Psoas muscle (tissue), 8 donors: ENCODE results near the gene ELF5. TPM values are rescaled to one million over a fixed set of nuclear protein-coding genes. Genes with fewer than 3 reads are reported as not detected.

Experiments used
- ATAC-seq, 4 donors: fragments of 200-7000 bp; cut with Tn5 transposase; one replicate each; pipeline ENCODE4 v1.9.1; 2020; ENCODE audit warnings: moderate library complexity in 3 of 4, mild to moderate bottlenecking in 2 of 4
- DNase-seq, 2 donors: peaks; one replicate each; pipeline ENCODE4 v3.0.0-alpha.2; 2020
- H3K27ac ChIP-seq: fragments of 200-600 bp; one replicate; pipeline ENCODE4 v1.8.0; 2022
- H3K27me3 ChIP-seq, 3 donors: fragments of 200-600 bp in 1 of 3; one replicate each; pipeline versions ENCODE4 v1.6.1 to v1.8.0; 2013 to 2022; ENCODE audit warnings: low read length in 2 of 3, mild to moderate bottlenecking in 2 of 3, moderate library complexity in 1 of 3; ENCODE audit not compliant: insufficient read depth in 3 of 3
- H3K36me3 ChIP-seq, 2 donors: fragments of 200-600 bp in 1 of 2; one replicate each; pipeline versions ENCODE4 v1.6.1 to v1.8.0; 2013 to 2022; ENCODE audit warnings: low read depth in 1 of 2, mild to moderate bottlenecking in 1 of 2, moderate library complexity in 1 of 2; ENCODE audit not compliant: insufficient read depth in 1 of 2
- H3K4me1 ChIP-seq: fragments of 200-600 bp; one replicate; pipeline ENCODE4 v1.8.0; 2022
- H3K4me3 ChIP-seq: fragments of 200-600 bp; one replicate; pipeline ENCODE4 v1.8.0; 2022; ENCODE audit warnings: mild to moderate bottlenecking
- H3K9me3 ChIP-seq: fragments of 200-600 bp; one replicate; pipeline ENCODE4 v1.8.0; 2022
- WGBS, 3 donors: extraction: QIAGEN DNeasy Blood & Tissue Kit; methylation state at CpG; one replicate each; pipeline versions ENCODE4 v1.1.6 to v1.1.7; 2013; 5-methylcytosine and 5-hydroxymethylcytosine counted together
- intact Hi-C, 2 donors: fragments of 100-400 bp; cut with DNase I; formaldehyde crosslinking; loops; one replicate each; pipeline versions ENCODE4 v1.11.0 to v1.14.2; 2022
- polyA plus RNA-seq, 3 donors: library from polyadenylated mRNA; stranded (reverse); fragments of 200-250 nt; gene quantifications; one replicate each; pipeline ENCODE4 v1.2.3, GENCODE V29; 2013
- total RNA-seq, 4 donors: library from RNA; stranded (reverse); fragmentation: NEBNext Ultra II Directional in 2 of 4; extraction: Animal tissue kit (Norgen Biotek cat#: 25700) in 2 of 4; gene quantifications; one replicate each; pipeline versions ENCODE4 v1.2.1 to v1.2.4, GENCODE V29; 2021 to 2023
- TF ChIP-seq, protein P1 (sequence below): fragments of 200-600 bp; IDR thresholded peaks from one replicate; pipeline ENCODE4 v1.8.0; 2022; ENCODE audit warnings: antibody characterized with exemption
- donor health status: healthy with polysubstance abuse.
- donor health status: DM: no; HTN: no; CAD: no; lungs with moderate emphysema.
- donor health status: Bipolar disorder and iron deficiency.
- donor health status: healthy.
- donor health status: DM: yes; HTN: yes; CAD: no.
- donor health status: DM: no; HTN: no; CAD: no.
- donor health status: DM: no; HTN: no; CAD: no.
- donor health status: DM: yes; HTN: yes; CAD: no.

Gene ELF5
- total and polyA plus RNA-seq, 7 donors = 0.01 TPM; not detected in 6

DNA sequence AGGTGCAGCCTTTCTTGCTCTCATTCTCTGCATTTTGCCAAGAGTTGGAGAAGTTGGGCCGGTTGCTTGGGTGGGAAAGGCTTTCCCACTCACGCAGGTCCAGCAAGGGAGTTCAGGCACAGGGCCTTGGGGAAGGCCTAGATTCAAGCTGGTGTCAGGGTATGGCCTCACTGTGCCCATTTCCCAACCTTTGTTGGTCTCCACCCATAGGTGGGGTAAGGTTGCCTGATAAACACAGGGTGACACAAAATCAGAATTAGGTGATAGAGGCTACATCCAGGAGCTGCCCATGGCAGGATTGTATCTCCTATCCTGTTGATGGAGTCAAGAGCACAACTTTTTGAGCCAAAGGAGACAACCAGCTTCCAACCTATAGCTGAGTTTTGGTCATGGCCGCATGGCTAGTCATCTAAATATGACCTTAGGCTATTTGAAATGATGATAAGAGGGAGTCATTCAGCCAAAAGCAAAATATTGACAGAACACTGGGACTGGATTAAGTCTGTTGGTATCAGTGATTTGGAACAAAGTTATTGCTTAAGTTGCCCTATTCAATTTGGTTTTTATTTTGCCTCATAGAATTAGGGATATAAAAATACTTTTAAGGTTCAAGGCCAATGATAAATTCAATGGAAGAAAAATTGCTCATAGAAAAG is 54.0 kb downstream of the ELF5 start:
- H3K36me3 ChIP-seq = peaks cover 23 to 100% of the 10 kb centered on the region in 2 donors
- no peak overlapping the region for H3K27ac ChIP-seq
- no peaks in the 10 kb centered on the region for H3K9me3 ChIP-seq
- no peaks in the 10 kb centered on the region for H3K27me3 ChIP-seq
- no peak overlapping the region for H3K4me3 ChIP-seq
- intact Hi-C loops = no loop called here
- TF ChIP-seq, protein P1, sequence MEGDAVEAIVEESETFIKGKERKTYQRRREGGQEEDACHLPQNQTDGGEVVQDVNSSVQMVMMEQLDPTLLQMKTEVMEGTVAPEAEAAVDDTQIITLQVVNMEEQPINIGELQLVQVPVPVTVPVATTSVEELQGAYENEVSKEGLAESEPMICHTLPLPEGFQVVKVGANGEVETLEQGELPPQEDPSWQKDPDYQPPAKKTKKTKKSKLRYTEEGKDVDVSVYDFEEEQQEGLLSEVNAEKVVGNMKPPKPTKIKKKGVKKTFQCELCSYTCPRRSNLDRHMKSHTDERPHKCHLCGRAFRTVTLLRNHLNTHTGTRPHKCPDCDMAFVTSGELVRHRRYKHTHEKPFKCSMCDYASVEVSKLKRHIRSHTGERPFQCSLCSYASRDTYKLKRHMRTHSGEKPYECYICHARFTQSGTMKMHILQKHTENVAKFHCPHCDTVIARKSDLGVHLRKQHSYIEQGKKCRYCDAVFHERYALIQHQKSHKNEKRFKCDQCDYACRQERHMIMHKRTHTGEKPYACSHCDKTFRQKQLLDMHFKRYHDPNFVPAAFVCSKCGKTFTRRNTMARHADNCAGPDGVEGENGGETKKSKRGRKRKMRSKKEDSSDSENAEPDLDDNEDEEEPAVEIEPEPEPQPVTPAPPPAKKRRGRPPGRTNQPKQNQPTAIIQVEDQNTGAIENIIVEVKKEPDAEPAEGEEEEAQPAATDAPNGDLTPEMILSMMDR = no peak
- H3K4me1 ChIP-seq = peaks cover 3% of the 10 kb centered on the region
- no peak for DNase-seq
- WGBS, 3 donors = 94 to 97% (median 96%) methylated on average over 3 of the region's 3 CpGs
- no peak for ATAC-seq

DNA sequence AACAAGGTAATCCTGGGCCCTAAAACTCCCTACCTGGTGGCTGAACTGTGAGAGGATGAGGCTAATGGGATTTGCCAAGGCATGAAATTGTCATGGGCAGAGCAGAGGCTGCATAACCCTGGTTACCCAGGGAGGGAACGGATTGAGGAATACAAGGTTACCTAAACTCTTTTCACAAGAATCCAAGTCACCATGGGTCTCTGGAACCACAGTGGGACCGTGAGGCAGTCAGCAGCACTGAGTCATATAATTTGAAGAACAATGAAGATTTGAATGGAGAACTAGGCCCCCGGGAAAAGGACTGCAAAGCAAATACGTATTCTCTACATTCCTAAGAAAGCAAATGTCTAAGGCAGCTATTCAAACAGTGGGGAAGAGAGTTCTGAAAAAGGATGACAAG is 55.1 kb downstream of the ELF5 start:
- WGBS, 3 donors = 79 to 84% (median 82%) methylated on average over 4 of the region's 4 CpGs
- ATAC-seq (no peak), DNase-seq (no peak)
- Histone ChIP-seq H3K9me3 (no peaks in the 10 kb centered on the region), H3K36me3 (peaks cover 17 to 100% of the 10 kb centered on the region in 2 donors), H3K4me1 (peaks cover 12% of the 10 kb centered on the region), H3K27ac (no peak overlapping the region), H3K4me3 (no peak overlapping the region), H3K27me3 (no peaks in the 10 kb centered on the region)
- TF ChIP-seq, protein P1 = no peak
- intact Hi-C loops = no loop called here

DNA sequence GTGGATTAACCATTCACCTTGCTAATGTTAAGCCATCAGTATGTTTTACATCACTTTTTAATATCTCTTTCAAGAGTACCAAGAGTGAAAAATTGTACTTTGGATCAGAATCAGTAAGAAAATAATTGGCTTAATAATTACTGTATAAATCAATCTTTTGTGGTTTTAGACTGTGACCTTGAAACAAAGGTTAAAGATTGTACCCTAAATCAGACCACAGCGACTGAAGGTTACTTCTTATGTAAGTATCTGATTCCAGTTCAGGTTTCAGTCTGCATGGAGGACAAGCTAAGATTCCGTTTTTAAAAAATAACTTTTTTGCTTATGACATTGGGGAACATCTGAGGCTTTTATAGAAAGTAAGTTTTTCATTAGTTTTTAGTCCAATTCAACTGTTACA is 56.0 kb downstream of the ELF5 start:
- Histone ChIP-seq H3K27ac (no peak overlapping the region), H3K36me3 (peaks cover 13 to 100% of the 10 kb centered on the region in 2 donors), H3K9me3 (no peaks in the 10 kb centered on the region), H3K27me3 (no peaks in the 10 kb centered on the region), H3K4me3 (no peak overlapping the region), H3K4me1 (peaks cover 12% of the 10 kb centered on the region)
- intact Hi-C loops = no loop called here
- no peak for DNase-seq
- 79 to 87% (median 81%) methylated on average over 2 of the region's 2 CpGs for WGBS, 3 donors
- ATAC-seq = no peak
- TF ChIP-seq, protein P1 = no peak

DNA sequence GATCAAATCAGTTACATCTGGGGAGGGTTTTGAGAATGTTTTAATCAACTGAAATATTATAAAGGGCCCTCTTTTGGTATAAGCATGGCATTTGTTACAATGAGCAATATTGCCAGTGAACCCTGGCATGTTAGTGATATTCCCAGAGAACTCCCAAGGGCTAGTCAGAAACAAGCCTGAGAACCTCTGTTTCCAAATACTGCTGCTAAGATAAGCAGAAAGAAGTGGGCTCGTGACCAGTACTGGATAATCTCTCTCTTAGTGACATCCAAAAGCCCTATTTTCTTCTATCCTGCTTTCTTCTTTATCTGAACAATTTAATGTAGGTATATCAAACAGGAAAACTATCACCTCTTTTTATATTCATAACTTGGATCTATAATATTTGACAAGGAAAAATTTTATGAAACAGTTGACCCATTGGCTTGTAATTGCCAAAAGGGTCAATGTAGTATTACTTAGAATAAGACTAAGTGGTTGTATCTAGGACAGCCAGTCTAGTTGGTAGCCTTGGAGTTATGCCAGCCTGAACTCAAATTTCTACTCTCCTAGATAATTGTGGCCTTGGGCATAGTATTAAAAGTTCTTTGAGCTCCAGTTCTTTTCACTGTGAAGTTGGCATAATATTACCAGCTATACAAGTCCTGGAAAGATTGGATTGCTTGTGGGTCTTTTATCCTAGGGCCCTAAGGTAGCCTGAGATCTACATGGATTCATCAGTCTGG is 59.1 kb downstream of the ELF5 start:
- TF ChIP-seq, protein P1 = no peak
- intact Hi-C loops = no loop called here
- peaks cover 14 to 100% of the 10 kb centered on the region in 2 donors for H3K36me3 ChIP-seq
- H3K4me3 ChIP-seq = no peak overlapping the region
- DNase-seq (no peak), ATAC-seq (peak in 2 of 4 donors; percentile 53 to 75)
- H3K9me3 ChIP-seq = no peaks in the 10 kb centered on the region
- no peaks in the 10 kb centered on the region for H3K27me3 ChIP-seq
- peak overlapping the region; percentile 60 for H3K27ac ChIP-seq
- H3K4me1 ChIP-seq = peaks cover 12% of the 10 kb centered on the region
- WGBS, 3 donors = 34 to 79% (median 39%) methylated on average over 1 of the region's 1 CpG
